Gastroesophageal sphincter (tissue), 3 donors: ENCODE data around the gene PDE8A.

Source experiments
- CTCF ChIP-seq, 4 experiments: fragments of 200-600 bp in 2 of 4; fragments of 450-650 bp in 2 of 4; sonication (generic) in 1 of 4; IDR thresholded peaks; one replicate each; pipeline ENCODE4 v1.5.1; 2017 to 2019; ENCODE audit warnings: antibody characterized with exemption in 4 of 4, mild to moderate bottlenecking in 2 of 4, moderate library complexity in 2 of 4
- EP300 ChIP-seq: sonication (generic); formaldehyde crosslinking; IDR thresholded peaks from one replicate; pipeline ENCODE4 v1.6.1; 2017; ENCODE audit warnings: antibody characterized with exemption, mild to moderate bottlenecking
- POLR2A ChIP-seq, 2 donors: fragments of 450-650 bp; IDR thresholded peaks; one replicate each; pipeline ENCODE4 v1.6.1; 2017; ENCODE audit warnings: antibody characterized with exemption in 2 of 2, mild to moderate bottlenecking in 2 of 2, moderate library complexity in 1 of 2

- TF ChIP-seq CTCF (IDR thresholded peaks at IDR 0.05) (peak in 2 of 4 experiments; percentile 15 to 60), POLR2A (IDR thresholded peaks at IDR 0.05) (no peak), EP300 (no peak)
Observed at GRCh38 chr15:85010386-85011159, 28.9 kb downstream of the PDE8A start.
